ENCODE measurements around the gene SSH3.

SSH3 gene, protein sequence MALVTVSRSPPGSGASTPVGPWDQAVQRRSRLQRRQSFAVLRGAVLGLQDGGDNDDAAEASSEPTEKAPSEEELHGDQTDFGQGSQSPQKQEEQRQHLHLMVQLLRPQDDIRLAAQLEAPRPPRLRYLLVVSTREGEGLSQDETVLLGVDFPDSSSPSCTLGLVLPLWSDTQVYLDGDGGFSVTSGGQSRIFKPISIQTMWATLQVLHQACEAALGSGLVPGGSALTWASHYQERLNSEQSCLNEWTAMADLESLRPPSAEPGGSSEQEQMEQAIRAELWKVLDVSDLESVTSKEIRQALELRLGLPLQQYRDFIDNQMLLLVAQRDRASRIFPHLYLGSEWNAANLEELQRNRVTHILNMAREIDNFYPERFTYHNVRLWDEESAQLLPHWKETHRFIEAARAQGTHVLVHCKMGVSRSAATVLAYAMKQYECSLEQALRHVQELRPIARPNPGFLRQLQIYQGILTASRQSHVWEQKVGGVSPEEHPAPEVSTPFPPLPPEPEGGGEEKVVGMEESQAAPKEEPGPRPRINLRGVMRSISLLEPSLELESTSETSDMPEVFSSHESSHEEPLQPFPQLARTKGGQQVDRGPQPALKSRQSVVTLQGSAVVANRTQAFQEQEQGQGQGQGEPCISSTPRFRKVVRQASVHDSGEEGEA

DNA sequence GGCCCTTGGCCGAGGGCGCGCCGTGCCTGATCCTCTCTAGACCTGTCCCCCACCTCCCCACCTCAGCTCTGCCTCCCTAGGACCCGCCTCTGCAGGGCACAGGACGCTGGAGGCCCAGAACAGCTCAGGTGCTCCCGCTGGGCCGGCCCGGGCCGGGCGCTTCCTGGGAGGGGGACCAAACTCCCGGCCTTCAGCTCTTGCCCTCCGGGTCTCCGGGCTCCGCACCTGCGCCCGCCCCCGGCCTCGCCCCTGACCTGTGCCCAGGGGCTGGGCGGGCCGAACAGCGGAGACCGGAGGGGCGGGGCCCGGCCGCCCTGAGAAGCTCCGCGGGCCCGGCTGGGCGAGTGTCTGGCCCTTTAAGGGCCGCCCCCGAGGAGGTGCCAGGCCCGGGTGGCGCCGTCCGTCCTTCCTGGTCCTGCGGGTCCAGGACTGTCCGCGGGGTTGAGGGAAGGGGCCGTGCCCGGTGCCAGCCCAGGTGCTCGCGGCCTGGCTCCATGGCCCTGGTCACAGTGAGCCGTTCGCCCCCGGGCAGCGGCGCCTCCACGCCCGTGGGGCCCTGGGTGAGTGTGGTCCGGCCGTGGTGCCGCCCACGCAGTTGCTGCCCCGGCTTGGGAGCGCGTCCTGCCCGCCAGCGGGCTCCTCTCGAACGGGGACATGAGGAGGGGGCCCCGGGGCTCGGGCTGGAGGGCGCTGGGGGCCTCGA lies at the start of gene SSH3:
Gene SSH3, plus strand, starts transcription at position 399 of the 703 bp plus-strand sequence. Its CDS starts 96 bp downstream, at position 495.
- H3K4me3 ChIP-seq (ENCODE audit: low read depth, low read length) = no peak within 1 kb of the TSS
- no peak for TF ChIP-seq MYC (IDR thresholded peaks at IDR 0.05; ENCODE audit: low read depth, low read length)
- TF ChIP-seq, protein P1, sequence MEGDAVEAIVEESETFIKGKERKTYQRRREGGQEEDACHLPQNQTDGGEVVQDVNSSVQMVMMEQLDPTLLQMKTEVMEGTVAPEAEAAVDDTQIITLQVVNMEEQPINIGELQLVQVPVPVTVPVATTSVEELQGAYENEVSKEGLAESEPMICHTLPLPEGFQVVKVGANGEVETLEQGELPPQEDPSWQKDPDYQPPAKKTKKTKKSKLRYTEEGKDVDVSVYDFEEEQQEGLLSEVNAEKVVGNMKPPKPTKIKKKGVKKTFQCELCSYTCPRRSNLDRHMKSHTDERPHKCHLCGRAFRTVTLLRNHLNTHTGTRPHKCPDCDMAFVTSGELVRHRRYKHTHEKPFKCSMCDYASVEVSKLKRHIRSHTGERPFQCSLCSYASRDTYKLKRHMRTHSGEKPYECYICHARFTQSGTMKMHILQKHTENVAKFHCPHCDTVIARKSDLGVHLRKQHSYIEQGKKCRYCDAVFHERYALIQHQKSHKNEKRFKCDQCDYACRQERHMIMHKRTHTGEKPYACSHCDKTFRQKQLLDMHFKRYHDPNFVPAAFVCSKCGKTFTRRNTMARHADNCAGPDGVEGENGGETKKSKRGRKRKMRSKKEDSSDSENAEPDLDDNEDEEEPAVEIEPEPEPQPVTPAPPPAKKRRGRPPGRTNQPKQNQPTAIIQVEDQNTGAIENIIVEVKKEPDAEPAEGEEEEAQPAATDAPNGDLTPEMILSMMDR (IDR thresholded peaks at IDR 0.05; ENCODE audit: low read depth, low read length) = no peak
- no peak for TF ChIP-seq POLR2A (IDR thresholded peaks at IDR 0.05; ENCODE audit: extremely low read depth, insufficient read length)
- TF ChIP-seq, protein P2, sequence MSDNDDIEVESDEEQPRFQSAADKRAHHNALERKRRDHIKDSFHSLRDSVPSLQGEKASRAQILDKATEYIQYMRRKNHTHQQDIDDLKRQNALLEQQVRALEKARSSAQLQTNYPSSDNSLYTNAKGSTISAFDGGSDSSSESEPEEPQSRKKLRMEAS (IDR thresholded peaks at IDR 0.05; ENCODE audit: low read depth, low read length) = no peak
- DNase-seq (ENCODE audit: low read depth) = peak; percentile 25

DNA sequence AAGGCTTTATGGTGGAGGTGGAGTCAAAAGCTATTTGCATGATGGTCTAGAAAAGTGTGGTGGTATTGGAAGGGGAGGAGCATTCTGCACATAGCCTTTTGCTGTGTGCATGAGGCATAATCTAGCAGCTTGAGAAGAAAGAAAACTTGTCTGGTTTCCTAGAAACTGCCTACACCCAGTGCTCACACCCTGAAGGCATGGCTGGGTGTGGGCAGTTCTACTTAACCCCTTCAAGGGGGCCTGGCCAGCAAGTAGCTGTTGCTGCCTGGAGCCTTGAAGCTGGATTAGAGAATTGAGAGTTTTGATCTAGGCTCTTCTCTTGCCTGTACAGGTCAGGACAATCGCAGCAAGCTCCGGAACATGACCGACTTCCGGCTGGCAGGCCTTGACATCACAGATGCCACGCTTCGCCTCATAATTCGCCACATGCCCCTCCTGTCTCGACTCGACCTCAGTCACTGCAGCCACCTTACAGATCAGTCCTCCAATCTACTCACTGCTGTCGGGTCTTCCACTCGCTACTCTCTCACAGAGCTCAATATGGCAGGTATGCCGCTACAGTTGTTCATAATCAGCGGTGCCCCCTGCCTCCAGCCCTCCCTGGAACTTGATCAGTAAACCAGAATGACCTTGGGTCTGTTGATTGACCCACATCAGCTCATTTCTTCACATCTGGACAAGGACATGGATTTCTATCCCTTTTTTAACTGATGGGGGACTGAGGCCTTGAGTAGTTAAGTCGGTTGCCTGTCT lies 49.3 kb upstream of the SSH3 start:
- TF ChIP-seq POLR2A (IDR thresholded peaks at IDR 0.05; ENCODE audit: extremely low read depth, insufficient read length) (no peak), MYC (IDR thresholded peaks at IDR 0.05; ENCODE audit: low read depth, low read length) (no peak)
- TF ChIP-seq, protein P1 (IDR thresholded peaks at IDR 0.05; ENCODE audit: low read depth, low read length) = no peak
- TF ChIP-seq, protein P2 (IDR thresholded peaks at IDR 0.05; ENCODE audit: low read depth, low read length) = no peak
- no peak overlapping the region for H3K4me3 ChIP-seq (ENCODE audit: low read depth, low read length)
- DNase-seq (ENCODE audit: low read depth) = no peak

DNA sequence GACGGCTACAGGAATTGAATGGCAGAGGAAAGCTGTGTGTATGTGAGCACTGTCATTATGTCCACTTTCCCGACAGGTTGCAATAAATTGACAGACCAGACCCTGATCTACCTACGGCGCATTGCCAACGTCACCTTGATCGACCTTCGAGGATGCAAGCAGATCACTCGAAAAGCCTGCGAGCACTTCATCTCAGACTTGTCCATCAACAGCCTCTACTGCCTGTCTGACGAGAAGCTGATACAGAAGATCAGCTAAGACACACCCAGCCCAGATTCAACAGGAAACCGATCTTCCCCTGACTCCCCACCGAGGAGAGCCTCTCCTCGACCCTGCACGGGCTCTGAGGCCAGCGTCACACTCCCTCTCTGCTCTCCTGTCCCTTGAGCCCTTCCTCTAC lies 48.5 kb upstream of the SSH3 start:
- TF ChIP-seq, protein P2 (IDR thresholded peaks at IDR 0.05; ENCODE audit: low read depth, low read length) = no peak
- TF ChIP-seq, protein P1 (IDR thresholded peaks at IDR 0.05; ENCODE audit: low read depth, low read length) = no peak
- no peak for TF ChIP-seq MYC (IDR thresholded peaks at IDR 0.05; ENCODE audit: low read depth, low read length)
- TF ChIP-seq POLR2A (IDR thresholded peaks at IDR 0.05; ENCODE audit: extremely low read depth, insufficient read length) = no peak
- no peak for DNase-seq (ENCODE audit: low read depth)
- no peak overlapping the region for H3K4me3 ChIP-seq (ENCODE audit: low read depth, low read length)

DNA sequence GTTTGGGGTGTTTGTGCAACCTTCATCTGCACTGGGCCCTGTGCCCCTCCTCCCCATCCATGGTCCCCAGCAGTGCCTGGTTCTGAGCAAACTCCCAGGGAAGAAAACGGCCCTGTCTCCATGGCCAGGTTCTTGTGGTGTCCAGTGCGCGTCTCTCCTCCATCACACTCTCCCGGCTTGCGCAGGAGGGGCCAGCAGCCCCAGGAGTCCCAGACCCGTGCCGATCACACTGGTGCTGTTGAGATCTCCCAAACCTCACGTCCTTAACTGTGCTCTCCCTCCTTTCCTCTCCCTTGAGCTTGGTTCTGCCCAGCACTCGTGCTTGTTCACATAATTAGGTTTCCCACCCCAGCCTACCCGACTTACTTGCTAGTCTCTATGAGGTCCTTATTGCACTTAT lies 48.0 kb upstream of the SSH3 start:
- DNase-seq (ENCODE audit: low read depth) = no peak
- no peak overlapping the region for H3K4me3 ChIP-seq (ENCODE audit: low read depth, low read length)
- TF ChIP-seq, protein P1 (IDR thresholded peaks at IDR 0.05; ENCODE audit: low read depth, low read length) = no peak
- TF ChIP-seq, protein P2 (IDR thresholded peaks at IDR 0.05; ENCODE audit: low read depth, low read length) = no peak
- no peak for TF ChIP-seq POLR2A (IDR thresholded peaks at IDR 0.05; ENCODE audit: extremely low read depth, insufficient read length)
- TF ChIP-seq MYC (IDR thresholded peaks at IDR 0.05; ENCODE audit: low read depth, low read length) = no peak

DNA sequence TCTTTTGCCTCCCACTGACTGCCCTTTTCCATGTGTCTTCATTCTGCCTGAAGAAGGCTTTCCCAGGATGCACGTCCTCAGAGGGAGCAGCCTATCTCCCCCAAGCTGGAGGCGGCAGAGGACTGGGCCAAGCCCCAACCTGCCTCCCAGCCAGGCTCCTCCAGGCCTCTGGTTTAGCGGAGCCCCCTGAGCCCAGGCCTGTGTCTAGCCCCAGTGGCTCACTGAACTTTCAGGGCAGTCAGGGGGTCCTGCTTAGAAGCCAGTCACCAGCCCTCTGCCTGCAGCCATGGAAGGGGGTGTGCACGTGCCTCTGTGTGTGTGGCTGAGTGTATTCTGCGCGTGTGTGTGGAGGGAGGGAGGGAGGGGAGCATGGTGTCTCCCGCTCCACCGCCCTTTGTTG lies 47.5 kb upstream of the SSH3 start:
- no peak for TF ChIP-seq MYC (IDR thresholded peaks at IDR 0.05; ENCODE audit: low read depth, low read length)
- TF ChIP-seq, protein P1 (IDR thresholded peaks at IDR 0.05; ENCODE audit: low read depth, low read length) = no peak
- no peak for TF ChIP-seq POLR2A (IDR thresholded peaks at IDR 0.05; ENCODE audit: extremely low read depth, insufficient read length)
- TF ChIP-seq, protein P2 (IDR thresholded peaks at IDR 0.05; ENCODE audit: low read depth, low read length) = no peak
- H3K4me3 ChIP-seq (ENCODE audit: low read depth, low read length) = no peak overlapping the region
- DNase-seq (ENCODE audit: low read depth) = no peak

All from NB4 (cell line).